Muscle layer of duodenum (tissue), 2 donors: ENCODE results near the gene AIDA.
A peak's percentile ranks its signal among the peaks of the same experiment; 100 is the strongest.

Experiments used
- H3K27ac ChIP-seq: one replicate; pipeline ENCODE4 v1.7.0; 2013; ENCODE audit warnings: mild to moderate bottlenecking, low read length
- H3K27me3 ChIP-seq: one replicate; pipeline ENCODE4 v1.7.0; 2013; ENCODE audit warnings: low read depth, mild to moderate bottlenecking, control low read depth, low read length
- H3K36me3 ChIP-seq, 2 donors: one replicate each; pipeline ENCODE4 v1.7.0; 2013; ENCODE audit warnings: low read length in 2 of 2, control low read depth in 1 of 2, mild to moderate bottlenecking in 1 of 2; ENCODE audit not compliant: insufficient read depth in 2 of 2, control insufficient read depth in 1 of 2
- H3K4me1 ChIP-seq, 2 donors: one replicate each; pipeline ENCODE4 v1.7.0; 2013; ENCODE audit warnings: low read length in 2 of 2, mild to moderate bottlenecking in 2 of 2, control low read depth in 1 of 2, moderate library complexity in 1 of 2; ENCODE audit not compliant: insufficient read depth in 2 of 2, control insufficient read depth in 1 of 2
- H3K4me3 ChIP-seq, 2 donors: one replicate each; pipeline ENCODE4 v1.7.0; 2013; ENCODE audit warnings: low read length in 2 of 2, low read depth in 1 of 2, mild to moderate bottlenecking in 1 of 2
- H3K9me3 ChIP-seq, 2 donors: one replicate each; pipeline ENCODE4 v1.7.0; 2013; ENCODE audit warnings: low read length in 2 of 2, control low read depth in 1 of 2, mild to moderate bottlenecking in 1 of 2; ENCODE audit not compliant: control insufficient read depth in 1 of 2
- donor health status: healthy.

Gene AIDA

DNA sequence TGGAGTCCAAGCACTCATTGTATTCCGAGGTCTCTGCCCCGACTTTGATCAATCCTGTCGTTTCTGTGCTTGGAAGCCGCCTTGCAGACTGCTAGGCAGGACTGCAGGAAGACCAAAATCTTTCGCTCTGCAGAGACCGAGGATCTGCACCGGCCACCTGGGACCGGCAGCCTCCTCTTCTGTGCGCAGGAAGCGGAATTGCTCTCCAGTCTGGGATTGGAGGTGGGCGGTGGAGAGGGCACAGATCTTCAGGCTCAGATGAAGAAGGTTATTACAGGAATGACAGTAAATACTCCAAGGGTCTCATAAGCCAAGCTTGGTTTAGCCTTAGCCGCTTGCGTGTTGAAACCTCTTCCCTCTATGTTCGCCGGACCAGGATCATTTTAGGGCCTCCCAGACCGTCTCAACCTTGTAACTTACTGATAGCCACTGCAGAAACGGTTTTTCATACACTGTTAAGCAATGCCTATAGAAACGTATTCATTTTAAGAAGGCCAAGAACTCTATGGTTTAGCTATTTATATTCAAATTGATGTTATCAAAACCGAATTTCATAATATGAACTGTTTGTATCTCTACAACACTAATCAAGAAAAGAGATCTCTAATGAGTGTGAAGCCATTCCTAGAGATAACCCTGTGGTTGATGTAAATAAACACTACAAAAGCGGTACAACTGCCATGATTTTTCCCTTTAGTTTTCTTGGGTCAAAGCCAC is 93.3 kb downstream of the AIDA start:
- Histone ChIP-seq H3K27ac (no peak overlapping the region), H3K27me3 (no peaks in the 10 kb centered on the region), H3K9me3 (no peaks in the 10 kb centered on the region), H3K36me3 (peaks cover 9 to 12% of the 10 kb centered on the region in 2 donors), H3K4me1 (peaks cover 0 to 21% of the 10 kb centered on the region in 2 donors), H3K4me3 (peak overlapping the region; percentile 86 to 87)
